Activated CD8-positive, alpha-beta memory T cell treated with anti-CD3 and anti-CD28 coated beads, Interleukin-2, amount 50 U/mL, for 1 hour (primary cell): ENCODE results near the gene KDSR.
A peak's percentile ranks its signal among the peaks of the same experiment; 100 is the strongest.

ENCODE experiments used
- DNase-seq: peaks from one replicate; pipeline ENCODE4 v3.0.0-alpha.2; 2020; ENCODE audit errors: extremely low read depth

The KDSR gene

DNA sequence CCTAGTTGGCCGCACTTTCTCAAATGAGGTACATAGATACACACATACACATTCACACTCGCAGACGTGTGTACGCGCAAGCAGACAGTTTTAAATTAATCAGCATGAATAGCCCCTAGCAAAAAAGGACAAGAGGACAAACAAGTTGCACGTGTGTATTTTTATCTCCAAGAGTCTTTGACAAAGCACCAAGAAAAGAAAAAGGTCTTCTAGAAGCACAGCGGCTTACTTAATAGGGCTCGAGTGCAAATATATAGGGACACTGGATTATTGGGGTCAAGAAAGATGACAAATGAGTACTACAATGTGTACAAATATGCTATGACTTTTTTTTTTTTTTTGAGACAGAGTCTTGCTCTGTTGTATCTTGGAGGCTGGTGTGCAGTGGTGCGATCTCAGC is 45.7 kb downstream of the KDSR start:
- no peak for DNase-seq

DNA sequence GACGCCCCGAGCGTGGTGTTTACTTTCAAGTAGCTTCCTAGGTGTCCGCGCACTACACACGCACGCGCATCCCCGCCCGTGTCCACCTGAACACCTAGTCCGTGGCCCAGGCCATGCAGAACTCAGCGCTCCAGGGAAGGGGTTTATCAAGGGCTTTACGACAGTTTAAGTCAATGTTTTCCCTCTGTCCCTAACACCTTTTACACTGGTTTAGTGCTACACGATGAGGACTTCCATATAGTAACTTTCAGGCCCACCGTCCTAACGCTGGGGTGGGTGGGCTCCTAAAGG is 46.1 kb downstream of the KDSR start:
- DNase-seq = no peak

DNA sequence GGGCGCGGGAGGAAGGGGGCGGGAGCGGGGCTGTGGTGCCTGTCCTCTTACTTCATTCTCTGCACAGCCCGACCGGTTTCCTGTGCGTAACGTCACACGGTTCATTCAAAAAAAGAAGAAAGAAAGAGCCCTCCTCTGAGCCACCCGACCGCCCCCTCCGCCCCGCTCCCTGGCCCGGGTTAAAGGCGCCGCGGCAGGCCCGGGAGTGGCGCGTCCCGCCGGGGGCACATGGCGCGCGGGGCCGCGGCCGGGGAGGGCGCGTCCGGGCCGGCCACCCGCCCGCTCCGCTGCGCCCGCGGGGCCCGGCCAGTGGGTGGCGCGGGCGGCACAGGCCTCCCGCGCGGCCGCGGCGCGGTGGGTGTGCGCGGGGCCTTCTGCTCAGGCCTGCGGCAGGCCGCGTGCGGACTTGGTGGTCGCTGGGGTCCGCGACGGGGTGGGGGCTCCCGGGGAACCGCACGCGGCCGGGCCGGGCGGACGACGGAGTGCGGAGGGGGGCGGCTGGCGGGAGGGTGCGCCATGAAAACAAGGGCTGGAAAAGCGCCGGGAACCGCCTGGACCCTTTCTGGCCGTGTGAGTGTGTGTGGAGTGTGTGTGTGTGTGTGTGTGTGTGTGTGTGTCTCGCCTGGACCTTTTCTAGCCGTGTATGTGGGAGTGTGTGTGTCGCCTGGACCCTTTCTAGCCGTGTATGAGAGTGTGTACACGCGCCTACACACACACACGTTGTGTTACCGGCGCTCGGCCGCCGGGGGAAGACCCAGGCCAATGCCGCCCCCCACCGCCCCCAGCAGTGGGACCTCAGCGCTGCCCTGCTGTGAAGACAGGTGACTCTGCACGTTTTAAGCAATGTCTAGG is 46.7 kb downstream of the KDSR start:
- peak; percentile 75 for DNase-seq

DNA sequence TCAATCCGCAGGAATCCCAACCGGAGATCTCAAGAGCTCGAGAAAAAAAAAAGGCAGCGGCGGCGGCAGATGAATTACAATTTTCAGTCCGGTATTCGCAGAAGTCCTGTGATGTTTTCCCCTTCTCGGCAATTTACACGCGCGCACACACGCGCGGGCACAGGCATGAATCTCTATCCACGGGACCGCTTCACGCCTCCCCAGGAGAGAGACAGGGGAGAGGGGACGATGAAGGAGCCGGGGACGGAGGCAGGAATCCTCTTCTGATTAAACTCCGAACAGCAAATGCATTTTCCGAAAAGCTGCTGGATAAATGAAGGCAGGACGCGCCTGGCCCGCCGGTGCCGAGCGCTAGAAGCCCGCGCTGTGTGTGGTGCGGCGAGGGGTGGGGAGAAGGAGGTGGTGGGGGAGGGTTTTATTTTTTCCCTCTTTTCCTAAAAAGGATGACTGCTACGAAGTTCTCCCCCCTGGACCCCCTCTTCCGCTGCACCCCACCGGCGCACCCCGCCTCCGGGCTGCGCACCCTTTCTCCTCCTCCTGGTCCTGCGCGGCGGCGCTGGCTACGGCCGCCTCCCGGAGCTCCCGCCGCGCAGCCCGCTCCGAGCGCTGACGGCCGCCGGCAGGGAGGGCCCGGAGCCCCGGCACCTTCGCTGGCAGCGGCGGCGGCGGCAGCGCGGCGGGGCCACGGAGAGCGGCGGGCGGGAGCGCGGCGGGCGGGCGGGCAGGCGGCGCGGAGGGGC is 47.5 kb downstream of the KDSR start, which contains the start of gene BCL2:
Gene BCL2, minus strand, starts transcription at position 387 of the 740 bp plus-strand sequence.
- DNase-seq = no peak

DNA sequence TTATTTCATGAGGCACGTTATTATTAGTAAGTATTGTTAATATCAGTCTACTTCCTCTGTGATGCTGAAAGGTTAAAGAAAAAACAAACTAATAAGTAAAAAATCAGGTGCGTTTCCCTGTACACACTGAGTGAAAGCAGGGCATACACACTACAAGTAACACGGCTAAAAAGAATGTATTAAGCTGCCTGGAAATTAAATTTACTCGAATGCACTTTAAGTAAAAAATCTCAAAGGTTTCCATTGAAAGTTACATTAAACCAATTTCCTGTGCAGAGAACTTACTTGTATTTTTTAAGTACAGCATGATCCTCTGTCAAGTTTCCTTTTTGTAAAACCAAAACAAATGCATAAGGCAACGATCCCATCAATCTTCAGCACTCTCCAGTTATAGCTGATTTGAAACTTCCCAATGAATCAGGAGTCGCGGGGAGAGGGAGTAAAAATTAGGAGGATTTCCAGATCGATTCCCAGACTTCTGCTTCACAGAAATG is 48.1 kb downstream of the KDSR start:
- DNase-seq = no peak

DNA sequence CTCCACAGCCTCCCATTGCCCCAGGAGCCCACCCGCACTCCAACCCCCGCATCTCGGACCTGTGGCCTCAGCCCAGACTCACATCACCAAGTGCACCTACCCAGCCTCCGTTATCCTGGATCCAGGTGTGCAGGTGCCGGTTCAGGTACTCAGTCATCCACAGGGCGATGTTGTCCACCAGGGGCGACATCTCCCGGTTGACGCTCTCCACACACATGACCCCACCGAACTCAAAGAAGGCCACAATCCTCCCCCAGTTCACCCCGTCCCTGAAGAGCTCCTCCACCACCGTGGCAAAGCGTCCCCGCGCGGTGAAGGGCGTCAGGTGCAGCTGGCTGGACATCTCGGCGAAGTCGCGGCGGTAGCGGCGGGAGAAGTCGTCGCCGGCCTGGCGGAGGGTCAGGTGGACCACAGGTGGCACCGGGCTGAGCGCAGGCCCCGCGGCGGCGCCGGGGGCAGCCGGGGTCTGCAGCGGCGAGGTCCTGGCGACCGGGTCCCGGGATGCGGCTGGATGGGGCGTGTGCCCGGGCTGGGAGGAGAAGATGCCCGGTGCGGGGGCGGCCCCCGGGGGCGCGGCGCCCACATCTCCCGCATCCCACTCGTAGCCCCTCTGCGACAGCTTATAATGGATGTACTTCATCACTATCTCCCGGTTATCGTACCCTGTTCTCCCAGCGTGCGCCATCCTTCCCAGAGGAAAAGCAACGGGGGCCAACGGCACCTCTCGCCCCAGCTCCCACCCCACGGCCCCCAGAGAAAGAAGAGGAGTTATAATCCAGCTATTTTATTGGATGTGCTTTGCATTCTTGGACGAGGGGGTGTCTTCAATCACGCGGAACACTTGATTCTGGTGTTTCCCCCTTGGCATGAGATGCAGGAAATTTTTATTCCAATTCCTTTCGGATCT is 48.8 kb downstream of the KDSR start:
- peak; percentile 66 for DNase-seq

DNA sequence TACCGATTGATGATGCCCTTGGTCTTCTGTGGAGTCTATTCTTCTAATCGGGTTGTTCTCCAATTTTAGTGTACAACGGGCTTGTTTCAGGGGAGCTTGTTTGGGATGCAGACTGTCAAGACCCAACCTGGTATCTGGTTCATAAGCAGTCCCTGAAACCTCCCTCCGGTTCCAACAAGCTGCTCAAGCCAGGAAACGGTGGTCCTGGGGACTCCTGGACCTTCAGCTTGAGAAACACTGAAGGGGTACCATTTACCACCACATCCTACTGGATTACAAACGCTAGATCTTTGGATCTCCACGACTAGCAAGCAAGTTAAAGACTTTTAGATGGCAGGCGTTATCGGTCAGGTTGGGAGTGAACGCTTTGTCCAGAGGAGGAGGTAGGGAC is 49.5 kb downstream of the KDSR start:
- no peak for DNase-seq

DNA sequence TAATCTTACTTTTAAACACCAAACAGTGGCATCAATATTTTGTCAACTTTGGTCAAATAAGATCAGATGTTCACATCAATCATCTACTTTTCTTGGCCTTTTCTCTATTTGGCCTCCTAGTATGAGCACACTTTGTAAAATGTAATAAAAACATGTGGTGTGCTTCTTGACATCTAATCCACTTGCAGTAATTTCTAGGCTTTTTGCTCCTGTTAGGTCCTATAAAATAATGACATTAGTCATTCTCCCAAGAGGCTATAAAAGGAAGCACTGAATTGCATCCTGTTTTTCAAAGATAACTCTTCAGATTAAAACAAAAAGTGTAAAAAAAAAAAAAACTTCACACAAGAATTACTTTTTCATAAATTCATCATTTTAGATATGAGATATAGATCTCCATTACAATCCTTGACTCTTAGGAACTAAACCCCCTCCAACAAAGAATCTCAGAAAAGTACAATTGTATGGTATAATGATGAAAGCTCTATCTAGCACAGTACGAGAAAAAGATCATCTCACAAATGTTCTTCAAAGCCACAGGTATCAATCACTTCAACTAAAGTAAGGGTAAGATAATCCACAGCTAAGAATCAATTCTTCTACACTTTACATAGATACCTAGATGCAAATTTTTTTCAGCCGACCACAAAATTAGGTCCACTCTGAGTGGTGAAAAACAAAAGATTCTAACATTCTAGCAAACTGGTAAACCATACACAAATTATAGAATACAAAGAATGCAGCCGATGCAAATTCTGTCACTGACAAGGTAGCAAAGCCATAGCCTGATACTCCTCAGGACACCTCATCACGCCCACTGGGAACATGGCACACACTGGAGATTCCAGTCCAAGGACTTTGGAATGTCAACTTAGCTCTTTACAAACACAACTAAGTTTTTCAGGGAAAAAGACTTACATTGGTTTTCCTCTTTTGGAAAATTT is 50.1 kb downstream of the KDSR start:
- DNase-seq = no peak

DNA sequence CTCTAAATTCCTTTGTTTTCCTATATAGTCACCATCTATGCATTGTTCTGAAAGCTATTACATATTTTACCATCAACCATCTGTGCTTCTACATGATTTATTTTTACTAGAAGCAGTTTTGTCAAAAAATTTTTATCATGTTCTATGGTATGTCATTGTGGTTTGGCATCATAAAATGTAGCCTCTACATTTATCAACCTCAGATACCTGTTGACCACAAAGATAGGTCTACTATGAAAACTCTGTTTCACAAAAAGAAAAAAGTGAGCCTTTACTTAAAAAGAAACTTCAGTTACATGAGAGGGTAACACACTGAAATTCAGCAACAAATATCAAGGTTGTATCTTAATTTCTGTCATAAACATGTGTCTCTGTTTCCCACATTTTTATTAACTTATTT is 51.1 kb downstream of the KDSR start:
- no peak for DNase-seq

DNA sequence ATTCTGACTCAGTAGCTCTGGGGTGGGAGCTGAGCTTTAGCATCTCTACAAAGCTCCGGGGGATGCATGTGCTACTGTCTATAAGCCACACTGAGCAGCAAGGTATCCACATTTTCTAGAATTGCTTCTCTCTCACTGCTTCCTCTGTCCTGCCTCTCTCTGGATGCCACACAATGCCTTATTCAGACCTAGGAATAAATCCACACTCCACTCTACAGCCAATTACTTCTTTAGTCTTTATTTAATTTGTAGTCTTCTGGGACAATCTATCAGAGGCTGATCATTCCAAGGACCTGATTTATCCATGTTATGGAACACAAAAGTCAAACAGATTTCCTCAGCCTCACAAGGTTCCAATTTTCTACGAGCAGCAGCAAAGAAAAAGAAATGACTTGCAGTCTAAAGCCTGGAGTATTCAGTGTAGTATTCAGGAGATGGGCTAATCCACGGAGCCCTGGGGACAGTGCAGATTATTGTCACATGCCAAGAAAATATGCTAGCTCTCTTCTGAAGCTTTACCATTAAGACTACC is 51.8 kb downstream of the KDSR start:
- DNase-seq = no peak

DNA sequence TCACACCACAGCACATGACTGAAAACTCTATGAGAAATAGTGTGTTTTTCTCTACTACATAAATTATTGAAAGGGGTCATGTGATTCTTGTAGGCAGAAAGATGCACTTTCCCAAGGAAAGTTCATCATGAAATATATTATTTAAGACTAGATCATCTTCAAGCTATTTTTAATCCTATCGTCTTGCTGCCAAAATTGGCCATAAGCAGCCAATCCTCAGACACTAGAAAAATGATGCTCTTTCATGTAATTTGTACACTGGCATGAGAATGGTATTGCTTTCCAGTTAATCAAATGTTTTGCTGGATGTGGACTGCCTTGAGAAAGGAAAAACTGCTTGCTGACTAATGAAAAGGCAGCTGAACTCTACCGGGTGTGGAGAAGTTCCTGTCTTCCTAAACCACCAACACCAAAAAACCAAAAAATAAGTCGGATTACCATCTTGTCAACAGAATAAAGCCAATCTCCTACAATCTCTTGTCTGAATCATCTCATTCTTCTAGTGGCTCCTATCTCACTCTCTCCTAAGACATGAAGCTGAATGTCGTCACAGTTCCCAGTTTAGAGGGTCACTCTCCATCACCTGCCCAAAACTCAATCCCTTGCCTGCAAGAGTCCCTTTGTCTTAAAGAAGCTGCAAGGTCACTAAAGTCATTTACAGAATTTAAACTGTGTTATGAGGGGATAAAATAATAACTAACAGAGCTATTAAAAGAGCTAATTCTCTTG is 52.8 kb downstream of the KDSR start:
- DNase-seq = no peak

DNA sequence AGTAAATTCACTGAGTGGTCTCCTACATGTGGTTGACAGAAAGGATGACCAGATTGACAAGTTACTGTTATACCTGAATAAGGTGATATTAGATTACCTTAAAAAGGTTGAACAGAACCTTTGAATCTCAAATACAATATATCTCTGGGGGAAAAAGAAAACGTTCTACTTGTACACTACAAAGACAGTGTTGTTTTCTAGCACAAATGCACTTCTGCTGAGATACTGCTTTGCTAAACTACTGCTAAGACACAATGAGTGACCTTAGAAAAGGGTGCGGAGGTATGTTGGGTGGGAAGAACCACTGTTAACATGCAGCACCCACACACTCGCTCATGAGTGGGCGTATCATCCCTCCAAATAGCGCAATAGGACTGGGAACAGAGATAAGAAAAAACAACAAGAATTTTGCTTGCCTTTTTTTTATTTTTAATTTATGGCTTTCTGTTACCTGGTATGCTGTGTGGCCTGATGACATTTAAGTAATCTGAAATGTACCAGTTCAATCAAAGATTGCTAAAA is 53.5 kb downstream of the KDSR start:
- no peak for DNase-seq

DNA sequence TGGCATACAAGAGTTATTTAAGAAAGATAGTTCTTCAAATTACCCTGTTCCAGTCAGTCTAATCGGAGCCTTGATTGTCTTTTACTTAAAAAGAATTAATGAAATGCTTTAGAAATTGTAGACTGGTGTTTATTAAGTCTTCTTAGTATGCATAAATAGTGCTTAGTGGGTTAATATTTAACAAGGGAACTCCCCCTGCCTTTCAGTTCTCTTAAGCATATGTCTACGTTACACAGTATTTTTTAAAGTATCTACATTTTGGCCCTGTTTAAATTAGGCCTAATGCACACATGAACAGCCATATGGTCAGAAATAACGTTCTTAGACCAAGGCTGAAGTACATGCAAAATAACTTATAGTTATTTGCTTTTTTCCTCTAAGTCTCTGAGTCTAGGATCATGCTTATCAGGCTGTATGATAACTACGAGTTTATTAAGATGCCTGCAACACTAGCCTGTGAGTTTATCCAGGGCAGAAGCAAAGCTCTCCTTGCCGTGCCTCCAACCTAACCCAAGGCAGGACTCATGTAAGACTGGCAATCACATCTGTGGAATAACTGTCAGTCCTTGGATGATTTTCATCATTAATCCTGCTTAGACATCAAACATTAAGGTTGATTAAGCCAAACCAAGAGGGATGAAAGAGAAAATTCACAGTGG is 54.1 kb downstream of the KDSR start:
- no peak for DNase-seq

DNA sequence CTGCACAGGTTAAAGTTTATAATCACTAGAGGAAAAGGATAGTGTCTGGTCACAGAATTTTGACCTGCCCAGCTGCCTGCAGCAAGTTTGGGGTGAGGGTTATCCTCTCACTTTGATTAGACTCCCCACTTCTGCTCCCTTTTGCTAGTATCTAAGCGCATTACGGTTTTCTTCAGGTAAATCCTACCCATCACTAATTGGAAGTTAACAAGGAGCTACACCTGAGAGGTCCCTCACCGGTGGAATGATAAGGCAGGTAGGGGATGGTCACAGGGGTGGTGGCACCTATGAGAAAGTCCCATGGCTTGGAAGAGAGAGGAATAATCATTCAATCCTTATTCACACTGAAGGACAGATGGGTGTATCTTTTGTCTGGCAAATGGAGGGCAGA is 55.0 kb downstream of the KDSR start:
- no peak for DNase-seq

DNA sequence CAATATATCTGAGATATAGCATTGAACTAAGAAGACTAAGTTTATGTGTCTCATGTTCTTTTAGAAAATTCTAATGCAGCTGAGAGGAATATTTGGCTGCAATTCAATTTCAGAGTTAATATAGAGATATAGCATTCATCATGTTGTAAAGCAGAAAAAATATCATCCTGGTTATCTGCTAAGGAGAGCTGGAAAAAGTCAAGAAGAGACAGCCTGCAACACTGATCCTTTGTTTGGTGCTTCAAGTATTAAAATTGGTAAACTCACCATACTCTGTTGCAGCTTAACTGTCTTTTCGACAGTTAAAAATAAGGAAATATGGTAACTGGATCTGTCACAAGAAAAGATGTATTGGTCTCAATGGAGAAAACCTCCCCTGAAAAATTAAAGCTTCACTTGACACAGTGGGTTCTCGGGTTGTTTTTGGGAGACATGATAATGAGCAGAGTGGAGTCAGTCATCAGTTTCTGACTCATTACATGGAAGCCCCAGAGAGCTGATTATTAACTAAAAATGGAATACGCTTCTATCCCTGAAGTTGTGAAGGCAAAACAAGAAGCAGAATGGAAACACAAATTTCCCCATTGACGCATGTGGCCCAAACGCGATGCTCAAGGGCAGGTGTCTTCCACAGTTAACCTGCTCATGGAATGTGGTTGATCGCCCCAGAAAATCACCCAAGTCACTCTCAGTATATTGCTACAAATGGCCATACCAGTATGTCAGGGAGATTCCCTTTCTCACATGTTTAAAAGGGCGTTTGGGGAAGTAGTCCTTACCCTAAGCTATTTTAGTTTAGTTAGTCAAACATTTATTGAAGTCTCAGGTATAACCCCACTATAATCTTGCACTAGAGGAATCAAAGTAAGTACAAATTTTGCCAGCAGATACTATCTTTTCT is 55.6 kb downstream of the KDSR start:
- DNase-seq = no peak

DNA sequence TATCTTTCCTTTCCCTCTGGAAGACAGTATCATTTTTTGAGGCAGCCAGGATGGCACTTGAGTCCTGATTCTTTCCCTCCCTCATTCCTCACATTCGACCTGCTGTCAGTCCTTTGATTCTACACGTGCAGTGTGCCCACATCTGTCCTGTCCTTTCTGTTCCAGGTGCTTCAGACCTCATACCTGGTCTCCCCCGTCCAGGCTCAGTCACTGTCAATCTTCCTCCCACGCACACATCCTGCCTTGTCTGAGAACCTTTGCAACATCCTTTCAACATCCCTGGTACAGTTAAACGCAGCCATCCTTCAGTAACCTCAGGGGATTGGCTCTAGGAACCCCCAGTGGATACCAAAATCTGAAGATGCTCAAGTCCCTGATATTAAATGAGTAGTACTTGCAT is 57.6 kb downstream of the KDSR start:
- no peak for DNase-seq

DNA sequence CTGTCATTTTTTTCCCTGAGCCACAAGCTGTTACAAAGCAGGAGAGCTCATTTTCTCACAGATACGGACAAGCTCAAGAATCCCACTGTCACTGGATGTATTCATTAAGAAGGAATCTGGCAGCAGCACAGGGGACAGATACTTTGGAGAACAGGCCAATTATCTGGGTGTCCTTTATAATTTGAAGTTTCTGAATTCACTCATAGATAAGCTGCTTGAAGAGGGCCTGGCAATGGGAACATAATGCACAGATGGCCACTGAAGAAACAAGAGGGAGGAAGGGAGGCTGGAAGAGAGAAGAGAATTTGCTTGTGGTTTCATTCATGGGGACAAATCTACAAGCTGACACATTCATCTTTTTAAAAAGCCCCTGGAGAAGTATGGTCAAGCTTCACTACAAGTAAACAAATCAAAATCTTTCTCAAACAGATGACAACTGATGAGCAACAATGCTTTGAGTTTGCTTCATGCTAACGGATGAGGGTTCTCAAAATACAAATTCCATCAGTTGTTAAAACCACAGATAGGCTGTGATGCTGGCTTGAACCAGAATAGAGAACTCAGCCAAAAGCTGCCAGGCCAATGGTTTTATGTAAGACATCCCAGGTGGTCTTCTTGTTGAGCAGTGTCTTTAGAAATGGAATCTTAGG is 59.3 kb downstream of the KDSR start:
- no peak for DNase-seq
